Activated T-cell treated with anti-CD3 and anti-CD28 coated beads, Interleukin-2, amount 50 U/mL, for 24 hours (primary cell): Measurements from ENCODE around the gene OCA2.

Experiments used
- DNase-seq: peaks from one replicate; pipeline ENCODE4 v3.0.0-alpha.2; 2020
- H3K27ac Mint-ChIP-seq: 2 replicates; pipeline ENCODE4 v1.8.0; 2020; ENCODE audit warnings: mild to moderate bottlenecking, mixed read lengths
- H3K27me3 Mint-ChIP-seq: 2 replicates; pipeline ENCODE4 v1.8.0; 2020; ENCODE audit warnings: mixed read lengths
- H3K36me3 Mint-ChIP-seq: 2 replicates; pipeline ENCODE4 v1.8.0; 2020; ENCODE audit warnings: low read depth, mixed read lengths
- H3K4me1 Mint-ChIP-seq: 2 replicates; pipeline ENCODE4 v1.8.0; 2020; ENCODE audit warnings: low read depth, mixed read lengths
- H3K4me3 Mint-ChIP-seq: 2 replicates; pipeline ENCODE4 v1.8.0; 2020; ENCODE audit warnings: mild to moderate bottlenecking, moderate library complexity, mixed read lengths
- H3K9me3 Mint-ChIP-seq: 2 replicates; pipeline ENCODE4 v1.8.0; 2020; ENCODE audit warnings: mixed read lengths

Gene OCA2

DNA sequence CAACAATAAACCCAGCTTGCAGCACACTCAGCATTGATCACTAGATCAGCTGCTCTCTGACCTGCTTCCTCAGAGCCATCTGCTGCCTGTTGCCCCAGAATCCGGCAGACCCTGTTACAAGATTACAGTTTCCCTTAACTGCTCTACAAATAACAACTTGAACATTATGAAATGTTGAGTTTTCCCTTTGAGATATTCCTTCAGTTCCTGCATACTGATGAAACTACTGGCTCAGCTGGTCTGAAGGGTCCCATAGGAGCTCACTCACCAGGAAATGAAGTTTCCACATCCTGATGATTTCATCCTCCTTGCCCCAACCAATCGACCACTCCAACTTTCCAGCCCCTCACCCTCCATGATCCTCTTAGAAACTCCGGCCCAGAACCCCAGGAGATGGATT, 281.9 kb downstream of the OCA2 start:
- H3K4me3 Mint-ChIP-seq = no peak overlapping the region
- no peaks in the 10 kb centered on the region for H3K4me1 Mint-ChIP-seq
- no peak overlapping the region for H3K27ac Mint-ChIP-seq
- peaks cover 20% of the 10 kb centered on the region for H3K9me3 Mint-ChIP-seq
- H3K27me3 Mint-ChIP-seq = peaks cover 3% of the 10 kb centered on the region
- no peaks in the 10 kb centered on the region for H3K36me3 Mint-ChIP-seq
- no peak for DNase-seq

DNA sequence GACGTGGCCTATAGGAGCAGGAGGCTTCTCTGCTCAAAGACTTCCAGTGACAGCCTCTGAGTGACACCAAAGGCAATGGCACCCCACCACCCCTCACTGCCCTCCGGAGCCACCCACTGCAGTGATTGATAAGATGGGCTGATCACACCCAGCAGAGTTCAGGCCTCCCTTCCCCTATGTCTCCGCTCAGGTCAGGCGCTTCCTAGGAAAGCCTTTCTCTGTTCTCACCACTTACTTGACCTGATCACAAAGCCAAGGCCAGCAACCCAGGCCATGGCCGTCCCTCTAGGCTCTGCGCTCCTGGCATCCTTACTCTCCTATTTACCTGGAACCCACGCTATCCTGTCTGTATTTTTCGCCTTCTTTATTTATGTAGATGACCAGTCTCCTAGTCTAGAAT, 282.3 kb downstream of the OCA2 start:
- peaks cover 20% of the 10 kb centered on the region for H3K9me3 Mint-ChIP-seq
- no peak overlapping the region for H3K27ac Mint-ChIP-seq
- peaks cover 3% of the 10 kb centered on the region for H3K27me3 Mint-ChIP-seq
- DNase-seq = no peak
- H3K4me1 Mint-ChIP-seq = no peaks in the 10 kb centered on the region
- no peaks in the 10 kb centered on the region for H3K36me3 Mint-ChIP-seq
- no peak overlapping the region for H3K4me3 Mint-ChIP-seq

DNA sequence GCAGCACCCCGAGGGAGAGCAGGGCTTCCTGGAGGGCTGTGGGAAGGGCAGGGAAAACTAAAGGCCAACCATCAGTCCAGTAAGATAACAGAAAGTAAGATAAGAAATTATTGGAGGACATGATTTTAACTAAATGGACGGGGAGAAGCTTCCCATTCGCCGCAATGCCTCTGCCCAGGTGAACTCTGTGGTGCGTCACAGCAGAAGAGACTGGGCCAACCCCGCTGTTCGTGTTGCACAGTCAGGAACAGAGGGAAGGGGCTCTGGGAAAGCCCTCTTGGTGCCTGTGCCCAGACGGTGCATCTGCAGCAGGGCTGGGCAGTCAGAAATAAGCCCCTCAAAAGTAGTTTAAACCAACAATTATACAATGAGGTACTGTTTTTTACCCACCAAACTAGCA, 284.1 kb downstream of the OCA2 start:
- H3K4me3 Mint-ChIP-seq = no peak overlapping the region
- no peaks in the 10 kb centered on the region for H3K36me3 Mint-ChIP-seq
- no peak for DNase-seq
- H3K27ac Mint-ChIP-seq = no peak overlapping the region
- H3K27me3 Mint-ChIP-seq = no peaks in the 10 kb centered on the region
- no peaks in the 10 kb centered on the region for H3K4me1 Mint-ChIP-seq
- peaks cover 16% of the 10 kb centered on the region for H3K9me3 Mint-ChIP-seq

DNA sequence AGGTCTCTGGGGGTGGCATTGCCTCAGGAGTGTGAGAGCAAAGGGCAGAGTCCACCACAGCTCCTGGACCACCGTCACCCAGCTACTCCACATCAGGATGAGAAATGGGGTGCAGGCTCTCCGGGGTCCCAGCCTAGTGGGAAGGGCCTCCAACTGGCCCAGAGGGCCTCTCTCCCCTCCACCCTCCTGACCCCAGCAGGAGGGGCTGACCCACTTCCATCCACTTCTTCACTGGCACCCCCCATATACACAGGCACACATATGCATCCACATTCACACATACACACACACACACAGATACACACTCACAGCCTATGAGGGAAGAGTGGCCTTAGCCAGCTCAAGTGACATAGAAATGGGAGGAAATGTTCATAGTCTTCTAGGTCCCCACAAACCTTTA, 286.0 kb downstream of the OCA2 start:
- Mint-ChIP-seq H3K9me3 (peaks cover 13% of the 10 kb centered on the region), H3K4me1 (no peaks in the 10 kb centered on the region), H3K36me3 (no peaks in the 10 kb centered on the region), H3K27me3 (no peaks in the 10 kb centered on the region), H3K27ac (no peak overlapping the region), H3K4me3 (no peak overlapping the region)
- no peak for DNase-seq

DNA sequence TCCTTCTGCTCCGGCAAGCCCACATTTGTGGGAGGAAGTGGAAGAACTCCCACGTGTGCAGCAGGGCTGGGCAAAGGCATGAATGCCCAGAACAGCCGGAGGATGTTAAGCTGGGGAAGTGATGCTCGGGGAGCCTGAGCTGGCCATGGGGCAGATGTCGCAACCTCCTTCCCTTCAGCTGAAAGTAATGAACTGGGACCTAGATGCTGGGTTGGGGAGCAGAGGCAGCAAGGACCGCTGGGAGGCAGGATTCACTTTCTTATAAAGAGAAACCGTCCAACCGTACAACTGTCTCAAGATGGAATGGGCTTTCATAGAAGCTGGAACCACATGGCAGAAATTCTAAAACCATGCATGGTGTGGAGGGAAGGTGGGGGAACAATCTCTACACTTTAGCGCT, 290.9 kb downstream of the OCA2 start:
- Mint-ChIP-seq H3K27me3 (no peaks in the 10 kb centered on the region), H3K36me3 (no peaks in the 10 kb centered on the region), H3K4me1 (no peaks in the 10 kb centered on the region), H3K9me3 (no peaks in the 10 kb centered on the region), H3K4me3 (no peak overlapping the region), H3K27ac (no peak overlapping the region)
- no peak for DNase-seq

DNA sequence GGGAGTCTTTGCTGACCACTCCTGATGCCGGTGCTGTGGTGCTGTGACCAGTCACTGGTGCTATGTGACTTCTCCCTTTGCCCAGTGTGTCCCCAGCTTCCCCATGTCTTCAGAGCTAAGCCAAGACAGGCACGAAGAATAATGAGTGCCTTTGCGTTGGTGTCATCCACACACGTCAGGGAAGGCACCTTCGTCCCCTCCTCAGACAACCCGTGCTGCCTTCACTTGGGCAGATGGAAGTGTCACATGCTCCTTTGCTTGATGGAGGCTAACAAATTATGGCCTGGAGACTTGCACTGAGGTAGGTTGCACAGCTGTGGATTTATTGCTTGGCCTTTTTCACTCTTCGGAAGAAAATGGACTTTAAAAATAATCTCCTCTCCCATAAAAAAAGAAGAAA, 291.8 kb downstream of the OCA2 start:
- H3K4me1 Mint-ChIP-seq = no peaks in the 10 kb centered on the region
- no peak overlapping the region for H3K4me3 Mint-ChIP-seq
- no peaks in the 10 kb centered on the region for H3K27me3 Mint-ChIP-seq
- no peaks in the 10 kb centered on the region for H3K36me3 Mint-ChIP-seq
- H3K9me3 Mint-ChIP-seq = no peaks in the 10 kb centered on the region
- no peak overlapping the region for H3K27ac Mint-ChIP-seq
- DNase-seq = no peak

DNA sequence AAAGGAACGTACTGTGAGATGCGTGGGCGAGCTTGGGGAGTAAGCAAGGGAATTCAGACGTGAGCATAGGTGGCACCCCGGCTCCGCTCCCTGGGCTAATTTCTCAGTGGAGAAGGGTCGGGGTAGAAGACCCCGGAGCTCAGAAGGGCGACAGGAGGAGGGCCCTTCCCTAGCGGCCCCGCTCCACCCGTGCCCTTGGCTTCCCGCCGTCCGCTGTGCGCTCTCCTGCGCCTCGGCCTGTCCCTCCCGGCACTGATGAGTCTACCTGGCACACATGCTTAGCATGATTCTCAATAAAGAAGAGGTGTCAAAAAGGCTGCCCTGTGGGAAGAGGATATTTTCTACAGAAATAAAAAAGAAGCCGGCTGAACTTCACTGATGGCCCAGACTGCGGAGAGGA, 292.7 kb downstream of the OCA2 start:
- Mint-ChIP-seq H3K36me3 (no peaks in the 10 kb centered on the region), H3K9me3 (no peaks in the 10 kb centered on the region), H3K4me3 (no peak overlapping the region), H3K27me3 (no peaks in the 10 kb centered on the region), H3K27ac (no peak overlapping the region), H3K4me1 (no peaks in the 10 kb centered on the region)
- no peak for DNase-seq

DNA sequence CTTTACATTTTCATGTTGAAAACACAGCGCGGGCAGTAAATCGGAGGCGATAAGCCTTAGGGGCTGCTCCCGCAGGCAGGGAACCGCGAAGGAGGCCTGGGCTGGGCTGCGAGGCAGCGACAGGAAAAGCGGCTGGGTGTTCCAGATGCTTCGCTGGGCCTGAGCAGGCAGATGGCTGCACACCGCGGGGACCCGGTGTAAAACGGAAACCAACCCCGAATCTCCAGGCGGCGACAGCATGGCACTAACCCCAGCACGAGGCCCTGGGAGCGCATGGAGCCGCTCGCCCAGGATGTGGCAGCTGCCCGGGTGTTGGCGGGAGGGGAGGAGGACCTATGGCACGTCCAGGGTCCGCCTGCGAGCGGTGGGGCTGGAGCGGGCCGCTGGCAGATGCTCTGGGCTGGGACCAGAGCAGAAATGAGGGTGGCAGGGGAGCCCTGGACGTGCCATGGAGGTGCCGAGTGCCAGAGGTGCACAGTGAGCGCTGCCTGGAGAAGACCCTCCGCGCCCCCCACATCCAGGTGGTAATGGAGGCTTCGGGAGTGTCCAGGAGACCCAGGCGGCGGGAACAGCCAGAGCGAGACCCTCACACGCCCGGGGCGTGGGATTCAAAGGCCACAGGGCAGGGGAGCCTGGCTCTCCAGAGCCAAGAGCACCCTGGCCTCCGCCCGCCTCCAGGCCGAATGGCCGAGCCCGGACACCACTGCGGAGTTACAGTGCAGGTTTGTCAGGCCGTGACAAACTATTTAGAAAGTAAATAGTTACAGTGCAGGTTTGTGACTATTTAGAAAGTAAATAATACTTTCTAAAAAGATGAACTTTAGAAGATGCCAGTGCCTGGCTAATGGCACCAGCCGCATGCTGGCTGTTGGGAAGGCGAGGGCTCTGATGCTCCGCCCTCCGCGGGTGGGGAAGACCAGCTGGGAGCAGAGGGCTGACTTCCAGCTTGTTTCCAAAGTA, 293.6 kb downstream of the OCA2 start:
- H3K9me3 Mint-ChIP-seq = no peaks in the 10 kb centered on the region
- DNase-seq = no peak
- H3K27ac Mint-ChIP-seq = no peak overlapping the region

DNA sequence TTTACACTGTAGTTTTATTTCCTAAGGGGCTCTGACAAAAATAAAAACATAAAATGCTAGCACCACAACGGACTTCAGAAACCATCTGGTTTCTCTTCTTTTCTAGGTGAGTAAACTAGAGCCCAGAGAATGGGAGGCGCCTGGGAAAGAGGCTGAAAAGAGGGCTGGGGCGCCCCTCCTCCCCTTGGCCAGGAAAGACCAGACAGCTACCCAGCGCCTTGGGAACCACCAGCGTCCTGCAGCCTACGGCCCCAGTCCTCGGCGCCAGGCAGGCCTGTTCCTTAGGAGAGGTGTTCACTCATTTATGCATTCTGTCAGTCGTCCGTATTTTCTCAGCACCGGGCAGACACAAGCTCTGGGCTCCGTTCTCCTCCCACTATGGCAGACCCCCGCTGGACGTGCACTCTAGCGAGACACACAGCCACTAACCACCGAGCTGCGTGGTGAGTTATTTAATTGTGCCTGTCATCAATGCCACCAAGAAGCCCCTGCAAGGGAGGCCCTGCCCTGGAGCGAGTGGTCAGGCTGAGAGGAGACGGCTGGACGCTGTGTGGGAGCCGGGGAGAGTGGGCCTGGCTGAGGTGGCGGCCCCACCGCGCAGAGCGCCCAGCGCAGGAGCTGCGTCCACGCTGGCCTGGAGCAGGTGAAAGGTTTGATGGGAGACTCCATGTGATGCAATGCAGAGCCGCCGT, 294.4 kb downstream of the OCA2 start:
- no peak for DNase-seq
- no peak overlapping the region for H3K4me3 Mint-ChIP-seq
- H3K27ac Mint-ChIP-seq = no peak overlapping the region
- no peaks in the 10 kb centered on the region for H3K27me3 Mint-ChIP-seq
- no peaks in the 10 kb centered on the region for H3K4me1 Mint-ChIP-seq
- H3K36me3 Mint-ChIP-seq = no peaks in the 10 kb centered on the region
- H3K9me3 Mint-ChIP-seq = no peaks in the 10 kb centered on the region

More for the DNA sequence above, 293.6 kb downstream of the OCA2 start:
- H3K4me1 Mint-ChIP-seq = no peaks in the 10 kb centered on the region
- H3K4me3 Mint-ChIP-seq = no peak overlapping the region
- no peaks in the 10 kb centered on the region for H3K36me3 Mint-ChIP-seq
- H3K27me3 Mint-ChIP-seq = no peaks in the 10 kb centered on the region

DNA sequence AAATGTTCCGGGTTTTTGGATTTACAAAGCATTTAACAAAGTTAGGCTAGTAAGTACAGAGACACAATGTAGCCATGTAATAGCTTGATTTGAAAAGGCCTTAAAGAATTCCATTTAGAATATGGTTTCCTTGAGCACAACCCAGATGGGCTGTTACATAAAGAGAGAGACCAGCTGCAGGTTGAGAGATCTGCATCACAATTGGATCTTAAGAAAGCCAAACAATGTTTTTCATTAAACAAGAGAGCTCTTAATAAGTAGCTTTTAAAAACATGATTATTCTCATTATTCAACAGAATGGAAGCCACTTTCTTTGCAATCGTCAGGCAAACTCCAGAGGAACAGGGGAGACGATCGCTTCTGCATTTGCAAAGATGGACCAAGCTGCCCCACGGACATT, 300.3 kb downstream of the OCA2 start:
- Mint-ChIP-seq H3K9me3 (no peaks in the 10 kb centered on the region), H3K4me1 (no peaks in the 10 kb centered on the region), H3K27me3 (no peaks in the 10 kb centered on the region), H3K27ac (no peak overlapping the region), H3K36me3 (no peaks in the 10 kb centered on the region), H3K4me3 (no peak overlapping the region)
- DNase-seq = no peak

DNA sequence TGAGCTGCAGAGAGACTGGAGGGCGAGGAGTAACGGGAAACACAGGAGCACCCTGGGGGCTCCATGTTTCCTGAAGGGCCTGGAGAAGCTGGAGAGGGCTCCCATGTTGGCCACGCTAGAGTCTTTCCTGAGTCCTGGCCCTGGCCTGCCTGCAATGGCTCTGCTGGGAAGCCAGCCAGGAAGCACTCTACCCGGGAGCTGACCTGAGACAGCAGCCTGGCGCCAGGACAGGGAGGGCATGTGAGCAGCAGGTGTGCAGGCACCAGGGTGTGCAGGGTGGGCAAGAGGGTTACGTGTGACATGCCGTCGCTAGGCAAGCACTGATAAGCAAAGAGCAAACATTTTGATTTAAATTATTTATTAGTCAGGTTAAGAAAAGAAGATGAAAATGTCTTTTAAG, 301.4 kb downstream of the OCA2 start:
- Mint-ChIP-seq H3K27ac (no peak overlapping the region), H3K4me3 (no peak overlapping the region), H3K36me3 (no peaks in the 10 kb centered on the region), H3K27me3 (no peaks in the 10 kb centered on the region), H3K4me1 (no peaks in the 10 kb centered on the region), H3K9me3 (no peaks in the 10 kb centered on the region)
- DNase-seq = no peak

DNA sequence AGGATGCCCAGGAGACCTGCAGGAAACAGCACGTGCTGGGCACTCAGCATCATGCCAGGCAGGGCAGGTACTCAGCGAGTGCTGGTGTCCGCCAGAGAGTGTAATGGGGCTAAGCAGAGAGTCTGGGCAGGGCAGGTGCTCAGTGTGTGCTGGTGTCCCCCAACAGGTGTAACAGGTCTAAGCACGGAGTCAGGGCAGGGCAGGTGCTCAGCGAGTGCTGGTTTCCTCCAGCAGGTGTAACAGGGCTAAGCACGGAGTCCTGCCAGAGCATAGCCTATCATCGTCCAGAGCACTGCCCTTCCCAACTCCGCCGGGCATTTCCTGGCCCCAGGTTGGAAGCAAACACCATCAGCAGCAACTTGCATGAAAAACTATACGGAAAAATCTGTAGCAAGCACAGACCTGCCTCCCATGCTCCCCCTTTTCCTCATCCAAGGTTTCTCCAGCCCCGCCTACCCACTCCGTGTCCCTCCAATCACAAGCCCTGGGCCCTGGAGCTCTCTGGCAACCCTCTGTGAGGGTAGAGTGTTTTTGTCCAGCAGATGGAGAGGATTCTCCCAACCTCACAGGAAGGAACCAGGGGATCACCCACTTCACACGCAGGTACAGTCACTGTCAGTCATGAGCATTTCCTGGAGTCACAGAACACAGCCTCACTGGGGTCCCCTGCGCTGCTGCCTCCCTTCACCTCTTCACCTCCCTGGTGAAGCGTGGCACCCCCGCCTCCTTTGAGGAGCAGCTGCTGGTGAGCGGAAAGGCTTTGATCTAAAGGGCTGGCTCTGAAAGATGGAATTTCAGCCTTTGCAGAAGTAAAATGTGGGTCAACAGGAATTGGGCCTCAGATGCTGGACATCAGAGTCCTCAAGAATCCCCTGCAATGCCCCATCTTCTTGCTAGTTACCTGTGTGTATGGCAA, 302.5 kb downstream of the OCA2 start:
- Mint-ChIP-seq H3K9me3 (no peaks in the 10 kb centered on the region), H3K27me3 (no peaks in the 10 kb centered on the region), H3K27ac (no peak overlapping the region), H3K4me3 (no peak overlapping the region), H3K4me1 (no peaks in the 10 kb centered on the region), H3K36me3 (no peaks in the 10 kb centered on the region)
- no peak for DNase-seq

DNA sequence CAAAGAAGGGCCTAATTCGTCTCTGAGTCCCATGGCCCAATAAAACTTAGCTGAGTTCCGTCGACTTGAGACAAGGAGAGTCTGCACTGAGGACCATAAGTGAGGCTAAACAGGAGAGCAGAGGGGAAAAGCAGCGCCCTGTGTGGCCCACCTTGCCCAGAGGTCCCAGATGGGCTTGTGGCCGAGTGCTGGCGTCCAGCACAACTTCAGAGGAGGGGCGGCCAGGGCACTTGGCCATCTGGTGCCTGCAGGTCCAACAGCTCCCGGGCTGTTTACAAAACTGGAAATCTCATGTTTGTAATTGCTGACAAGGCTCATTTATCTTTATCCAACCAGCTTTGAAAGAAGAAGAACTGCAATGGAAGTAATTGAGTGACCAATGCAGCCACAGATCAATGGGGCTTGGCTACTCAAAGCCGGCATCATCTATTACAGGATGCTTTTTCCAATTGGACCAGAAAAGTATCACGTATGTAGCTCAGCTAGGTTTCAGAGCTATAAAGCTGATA, 306.3 kb downstream of the OCA2 start:
- Mint-ChIP-seq H3K4me1 (no peaks in the 10 kb centered on the region), H3K4me3 (no peak overlapping the region), H3K36me3 (no peaks in the 10 kb centered on the region), H3K27ac (no peak overlapping the region), H3K27me3 (no peaks in the 10 kb centered on the region), H3K9me3 (no peaks in the 10 kb centered on the region)
- DNase-seq = no peak

DNA sequence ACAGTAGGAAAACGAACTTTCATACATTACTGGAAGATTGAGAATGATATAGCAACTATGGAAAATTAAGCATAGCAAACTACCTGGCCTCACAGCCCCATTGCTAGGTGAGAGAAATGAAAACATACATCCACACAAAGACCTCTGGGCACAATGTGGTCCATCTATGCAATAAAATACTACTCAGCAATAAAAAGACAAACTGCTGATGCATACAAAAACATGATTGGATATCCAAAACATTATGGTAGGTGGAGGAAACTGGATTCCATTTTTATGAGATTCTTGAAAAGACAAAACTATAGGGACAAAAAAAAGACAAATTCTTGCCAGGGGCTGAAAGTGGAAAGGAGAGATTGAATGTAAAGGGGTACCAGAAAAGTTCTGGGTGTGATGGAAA, 308.8 kb downstream of the OCA2 start:
- Mint-ChIP-seq H3K36me3 (no peaks in the 10 kb centered on the region), H3K27me3 (no peaks in the 10 kb centered on the region), H3K27ac (no peak overlapping the region), H3K4me3 (no peak overlapping the region), H3K4me1 (no peaks in the 10 kb centered on the region), H3K9me3 (no peaks in the 10 kb centered on the region)
- no peak for DNase-seq
